Measurements from ENCODE around the gene MYT1.
"Not testable (repeated sequence)": the region's sequence is repeated elsewhere in the genome, so short reads cannot be mapped to it uniquely, and the experiment has no call there.

MYT1 gene

GRCh38 chr20:64171211-64171610 is 7.0 kb downstream of the MYT1 start:
- no peak for DNase-seq

GRCh38 chr20:64173116-64173515 is 8.9 kb downstream of the MYT1 start:
- no peak for DNase-seq

- no peak for DNase-seq
Observed at GRCh38 chr20:64176551-64176950, 12.3 kb downstream of the MYT1 start.

GRCh38 chr20:64176971-64177370 is 12.7 kb downstream of the MYT1 start:
- DNase-seq: no peak

GRCh38 chr20:64177384-64177783 is 13.1 kb downstream of the MYT1 start:
- DNase-seq: no peak

- no peak for DNase-seq
Observed at GRCh38 chr20:64177787-64178186, 13.5 kb downstream of the MYT1 start.

GRCh38 chr20:64178925-64179324 is 14.7 kb downstream of the MYT1 start:
- not testable (repeated sequence) for DNase-seq

- DNase-seq: no peak
Observed at GRCh38 chr20:64179805-64180204, 15.6 kb downstream of the MYT1 start.

- DNase-seq: no peak
Observed at GRCh38 chr20:64180673-64181072, 16.4 kb downstream of the MYT1 start.

- no peak for DNase-seq
Observed at GRCh38 chr20:64181391-64181790, 17.1 kb downstream of the MYT1 start.

GRCh38 chr20:64182146-64182865 is 18.1 kb downstream of the MYT1 start:
- no peak for DNase-seq

GRCh38 chr20:64183313-64183712 is 19.1 kb downstream of the MYT1 start:
- no peak for DNase-seq

GRCh38 chr20:64184795-64185194 is 20.5 kb downstream of the MYT1 start:
- no peak for DNase-seq

GRCh38 chr20:64185276-64185900 is 21.1 kb downstream of the MYT1 start:
- no peak for DNase-seq

GRCh38 chr20:64186071-64186598 is 21.9 kb downstream of the MYT1 start:
- DNase-seq: no peak

- not testable (repeated sequence) for DNase-seq
Observed at GRCh38 chr20:64187213-64187612, 23.0 kb downstream of the MYT1 start.

- no peak for DNase-seq
Observed at GRCh38 chr20:64188091-64188490, 23.8 kb downstream of the MYT1 start.

- no peak for DNase-seq
Observed at GRCh38 chr20:64188682-64189529, 24.7 kb downstream of the MYT1 start.

GRCh38 chr20:64189530-64189966 is 25.3 kb downstream of the MYT1 start:
- DNase-seq: no peak

- no peak for DNase-seq
Observed at GRCh38 chr20:64189986-64190385, 25.7 kb downstream of the MYT1 start.

GRCh38 chr20:64191002-64191401 is 26.8 kb downstream of the MYT1 start:
- no peak for DNase-seq

- DNase-seq: no peak
Observed at GRCh38 chr20:64192406-64192805, 28.2 kb downstream of the MYT1 start.

GRCh38 chr20:64193058-64193457 is 28.8 kb downstream of the MYT1 start:
- DNase-seq: no peak

Data from activated CD4-positive, alpha-beta T cell treated with anti-CD3 and anti-CD28 coated beads for 48 hours (primary cell).